ENCODE measurements around the gene TTPAL.

DNA sequence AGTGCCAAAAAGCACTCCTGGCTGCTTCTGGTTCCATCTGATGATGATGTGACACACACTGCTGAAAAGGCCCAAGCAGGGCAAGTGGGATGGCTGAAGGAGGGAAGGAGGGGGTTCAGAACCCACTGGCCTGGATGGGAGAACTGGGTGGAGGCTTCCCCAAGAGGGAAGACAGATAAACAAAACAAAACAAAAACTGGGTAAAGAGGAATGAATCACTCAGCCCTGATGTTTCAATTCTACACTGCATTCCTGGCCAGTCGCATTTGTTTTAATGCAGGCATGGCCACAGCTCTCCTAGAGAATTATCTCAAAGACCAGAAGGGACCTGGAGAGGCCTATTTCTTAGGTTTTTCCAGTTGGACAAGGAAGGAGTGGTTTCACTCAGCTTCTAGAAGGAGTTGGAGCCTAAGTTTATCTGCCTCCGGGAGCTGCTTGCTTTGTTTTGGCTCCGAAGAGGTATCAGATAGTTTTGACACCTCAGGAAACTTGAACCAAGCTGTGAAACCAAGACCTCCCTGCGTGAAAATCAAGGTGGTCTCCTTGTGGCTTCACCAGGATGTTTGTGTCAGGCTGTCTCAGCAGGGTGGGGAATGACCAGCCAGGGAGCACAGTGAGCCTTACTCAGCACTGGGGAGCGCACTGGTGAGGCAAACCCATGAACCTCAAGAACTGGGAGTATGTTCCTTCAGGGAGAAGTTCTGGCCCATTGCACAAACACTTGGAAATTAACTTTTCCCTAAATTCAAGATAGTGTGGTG, 16.1 kb downstream of the TTPAL start:
- TF ChIP-seq, protein P1, sequence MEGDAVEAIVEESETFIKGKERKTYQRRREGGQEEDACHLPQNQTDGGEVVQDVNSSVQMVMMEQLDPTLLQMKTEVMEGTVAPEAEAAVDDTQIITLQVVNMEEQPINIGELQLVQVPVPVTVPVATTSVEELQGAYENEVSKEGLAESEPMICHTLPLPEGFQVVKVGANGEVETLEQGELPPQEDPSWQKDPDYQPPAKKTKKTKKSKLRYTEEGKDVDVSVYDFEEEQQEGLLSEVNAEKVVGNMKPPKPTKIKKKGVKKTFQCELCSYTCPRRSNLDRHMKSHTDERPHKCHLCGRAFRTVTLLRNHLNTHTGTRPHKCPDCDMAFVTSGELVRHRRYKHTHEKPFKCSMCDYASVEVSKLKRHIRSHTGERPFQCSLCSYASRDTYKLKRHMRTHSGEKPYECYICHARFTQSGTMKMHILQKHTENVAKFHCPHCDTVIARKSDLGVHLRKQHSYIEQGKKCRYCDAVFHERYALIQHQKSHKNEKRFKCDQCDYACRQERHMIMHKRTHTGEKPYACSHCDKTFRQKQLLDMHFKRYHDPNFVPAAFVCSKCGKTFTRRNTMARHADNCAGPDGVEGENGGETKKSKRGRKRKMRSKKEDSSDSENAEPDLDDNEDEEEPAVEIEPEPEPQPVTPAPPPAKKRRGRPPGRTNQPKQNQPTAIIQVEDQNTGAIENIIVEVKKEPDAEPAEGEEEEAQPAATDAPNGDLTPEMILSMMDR (IDR thresholded peaks at IDR 0.05), result no peak
- no peak for TF ChIP-seq POLR2A (IDR thresholded peaks at IDR 0.05)
